GM23338 (cell line): Measurements from ENCODE around the gene CMPK2.

ENCODE experiments used
- CREB1 ChIP-seq: fragments of 250-450 bp; sonication (Bioruptor Pico); IDR thresholded peaks from 2 replicates; pipeline ENCODE4 v1.5.0; 2020; ENCODE audit warnings: low read depth, mild to moderate bottlenecking, moderate library complexity
- CTCF ChIP-seq, 2 experiments: fragments of 200-600 bp in 1 of 2; sonication (generic) in 1 of 2; conservative IDR thresholded peaks; 2 replicates each; pipeline versions ENCODE4 v1.5.1 to v1.6.1; 2016 to 2017; ENCODE audit warnings: antibody characterized with exemption in 2 of 2, low read depth in 2 of 2, mild to moderate bottlenecking in 2 of 2, moderate library complexity in 1 of 2
- ETS1 ChIP-seq: IDR thresholded peaks from 2 replicates; pipeline ENCODE4 v1.6.1; 2016; ENCODE audit warnings: antibody characterized with exemption
- EZH2 ChIP-seq: fragments of 200-600 bp; sonication (generic); IDR thresholded peaks from one replicate; pipeline ENCODE4 v1.8.0; 2017; ENCODE audit warnings: antibody characterized with exemption, mild to moderate bottlenecking, low read depth; ENCODE audit not compliant: unreplicated experiment
- EZH2phosphoT487 ChIP-seq: fragments of 200-600 bp; sonication (generic); IDR thresholded peaks from one replicate; pipeline ENCODE4 v1.8.1; 2018; ENCODE audit warnings: antibody characterized with exemption; ENCODE audit not compliant: unreplicated experiment
- JUNB ChIP-seq: IDR thresholded peaks from one replicate; pipeline ENCODE4 v1.6.1; 2016; ENCODE audit warnings: antibody characterized with exemption; ENCODE audit not compliant: unreplicated experiment
- NANOG ChIP-seq: IDR thresholded peaks from 2 replicates; pipeline ENCODE4 v1.6.1; 2016; ENCODE audit warnings: antibody characterized with exemption, borderline replicate concordance
- POLR2AphosphoS5 ChIP-seq: IDR thresholded peaks from 2 replicates; pipeline ENCODE4 v1.6.1; 2016; ENCODE audit warnings: antibody characterized with exemption, low read depth
- REST ChIP-seq: IDR thresholded peaks from one replicate; pipeline ENCODE4 v1.6.1; 2018; ENCODE audit warnings: antibody characterized with exemption; ENCODE audit not compliant: unreplicated experiment
- STAT1 ChIP-seq: IDR thresholded peaks from one replicate; pipeline ENCODE4 v1.6.1; 2016; ENCODE audit warnings: antibody characterized with exemption; ENCODE audit not compliant: unreplicated experiment
- ZNF331 ChIP-seq: fragments of 250-450 bp; sonication (Bioruptor Pico); IDR thresholded peaks from 2 replicates; pipeline ENCODE4 v1.5.0; 2020; ENCODE audit warnings: low read depth, mild to moderate bottlenecking, moderate library complexity
- ZNF462 ChIP-seq: fragments of 250-450 bp; sonication (Bioruptor Pico); IDR thresholded peaks from 2 replicates; pipeline ENCODE4 v1.5.0; 2020; ENCODE audit warnings: mild to moderate bottlenecking, moderate library complexity

GRCh38 chr2:6881046-6881445, 15.3 kb upstream of the CMPK2 start:
- TF ChIP-seq CTCF (conservative IDR thresholded peaks at IDR 0.05; ENCODE audit: low read depth in 2 of 2) (no peak), REST (no peak), NANOG (no peak), POLR2AphosphoS5 (no peak), EZH2phosphoT487 (no peak), ZNF331 (CRISPR knock-in tag) (no peak), STAT1 (no peak), EZH2 (no peak), ETS1 (no peak), JUNB (no peak), ZNF462 (CRISPR knock-in tag) (no peak), CREB1 (CRISPR knock-in tag) (no peak)
